AML-193 (cell line): ENCODE data around the gene ATP2A2.
"Not testable (repeated sequence)": the region's sequence is repeated elsewhere in the genome, so short reads cannot be mapped to it uniquely, and the experiment has no call there.

ENCODE experiments used
- DNase-seq, 2 experiments: peaks; one replicate each; lab custom pipeline; 2025; lab: John Stamatoyannopoulos, UW

Gene ATP2A2

GRCh38 chr12:110301065-110301806 lies 20.2 kb downstream of the ATP2A2 start:
- no peak for DNase-seq

- no peak for DNase-seq
Measured at GRCh38 chr12:110304061-110304551, 23.1 kb downstream of the ATP2A2 start.

GRCh38 chr12:110307372-110307771 lies 26.3 kb downstream of the ATP2A2 start:
- no peak for DNase-seq

GRCh38 chr12:110310763-110311162 lies 29.7 kb downstream of the ATP2A2 start:
- no peak for DNase-seq

GRCh38 chr12:110311903-110312302 lies 30.9 kb downstream of the ATP2A2 start:
- DNase-seq, result no peak

GRCh38 chr12:110312581-110313360 lies 31.7 kb downstream of the ATP2A2 start:
- no peak for DNase-seq

GRCh38 chr12:110314308-110314707 lies 33.3 kb downstream of the ATP2A2 start:
- peak; percentile 15 to 47 for DNase-seq

- DNase-seq, result peak; percentile 46 to 55
Measured at GRCh38 chr12:110316861-110317260, 35.8 kb downstream of the ATP2A2 start.

GRCh38 chr12:110317911-110318310 lies 36.9 kb downstream of the ATP2A2 start:
- DNase-seq, result no peak

- no peak for DNase-seq
Measured at GRCh38 chr12:110320550-110320949, 39.5 kb downstream of the ATP2A2 start.

GRCh38 chr12:110329710-110330109 lies 48.7 kb downstream of the ATP2A2 start:
- DNase-seq, result no peak

GRCh38 chr12:110330124-110330523 lies 49.1 kb downstream of the ATP2A2 start:
- DNase-seq, result no peak

GRCh38 chr12:110330544-110330943 lies 49.5 kb downstream of the ATP2A2 start:
- DNase-seq, result peak; percentile 43 to 64

GRCh38 chr12:110333201-110333600 lies 52.2 kb downstream of the ATP2A2 start:
- no peak for DNase-seq

GRCh38 chr12:110335481-110336045 lies 54.5 kb downstream of the ATP2A2 start:
- DNase-seq, result no peak

GRCh38 chr12:110337912-110338710 lies 57.1 kb downstream of the ATP2A2 start:
- DNase-seq, result no peak

- peak in 1 of 2 experiments; percentile 5 for DNase-seq
Measured at GRCh38 chr12:110338754-110339153, 57.7 kb downstream of the ATP2A2 start.

GRCh38 chr12:110339184-110339952 lies 58.3 kb downstream of the ATP2A2 start:
- no peak for DNase-seq

- not testable (repeated sequence) for DNase-seq
Measured at GRCh38 chr12:110340261-110340660, 59.2 kb downstream of the ATP2A2 start.

GRCh38 chr12:110340706-110341105 lies 59.7 kb downstream of the ATP2A2 start:
- DNase-seq, result no peak

GRCh38 chr12:110342157-110342556 lies 61.1 kb downstream of the ATP2A2 start:
- no peak for DNase-seq
